Panc1 (cell line): ENCODE results near the gene TBC1D8B. TPM values are rescaled to one million over a fixed set of nuclear protein-coding genes. Genes with fewer than 3 reads are reported as not detected.

Experiments used
- ATAC-seq: fragments of 200-7000 bp; cut with Tn5 transposase; 2 replicates; pipeline ENCODE4 v1.9.1; 2020; ENCODE audit warnings: mild to moderate bottlenecking, moderate library complexity
- BruUV-seq: library from RNA; stranded (reverse); fragments of 400-500 nt; replicated peaks from 2 replicates; lab custom pipeline; 2021; lab: Mats Ljungman, UMichigan
- CTCF ChIA-PET: fragments of 300-600 bp; sonication (Branson Sonifier 250); formaldehyde crosslinking; loops from one replicate; lab custom pipeline; 2022; ENCODE audit warnings: antibody characterized with exemption; lab: Charles Lee
- POLR2A ChIA-PET: fragments of 300-600 bp; sonication (Branson Sonifier 250); formaldehyde crosslinking; loops from one replicate; lab custom pipeline; 2022; ENCODE audit warnings: antibody characterized with exemption; lab: Charles Lee
- DNase-seq: peaks from one replicate; pipeline ENCODE4 v3.0.0-alpha.2; 2010; ENCODE audit warnings: low read depth, low spot score
- H3K27ac ChIP-seq: 2 replicates; pipeline ENCODE4 v1.5.1; 2011; ENCODE audit warnings: mild to moderate bottlenecking, low read length, inconsistent platforms
- H3K27me3 ChIP-seq: fragments of 200-500 bp; sonication (Bioruptor generic); 2 replicates; pipeline ENCODE4 v1.6.0; 2014; ENCODE audit warnings: low read length, inconsistent platforms; ENCODE audit not compliant: control insufficient read depth, insufficient read depth
- H3K36me3 ChIP-seq: fragments of 200-500 bp; sonication (Bioruptor generic); 2 replicates; pipeline ENCODE4 v1.5.1; 2014; ENCODE audit warnings: inconsistent platforms, mild to moderate bottlenecking, low read length, moderate library complexity; ENCODE audit not compliant: control insufficient read depth, insufficient read depth
- H3K4me1 ChIP-seq: 2 replicates; pipeline ENCODE4 v1.5.1; 2011; ENCODE audit warnings: inconsistent platforms, mild to moderate bottlenecking, low read length, moderate library complexity; ENCODE audit not compliant: control insufficient read depth, insufficient read depth
- H3K4me3 ChIP-seq, 2 experiments: 2 replicates each; pipeline ENCODE4 v1.5.1; 2011 to 2012; ENCODE audit warnings: low read depth in 2 of 2, low read length in 2 of 2, mild to moderate bottlenecking in 2 of 2, inconsistent platforms in 1 of 2, moderate library complexity in 1 of 2
- H3K9me3 ChIP-seq: fragments of 200-500 bp; sonication (Bioruptor generic); 2 replicates; pipeline ENCODE4 v1.5.1; 2014; ENCODE audit warnings: low read depth, mild to moderate bottlenecking, inconsistent platforms, low read length, moderate library complexity; ENCODE audit not compliant: control insufficient read depth, insufficient read depth
- CTCF ChIP-seq: fragments of 450-650 bp; IDR thresholded peaks from 2 replicates; pipeline ENCODE4 v1.5.1; 2017; ENCODE audit warnings: mild to moderate bottlenecking
- POLR2AphosphoS5 ChIP-seq: IDR thresholded peaks from 2 replicates; pipeline ENCODE4 v1.6.1; 2012; ENCODE audit warnings: mild to moderate bottlenecking, low read depth, low read length, moderate library complexity
- REST ChIP-seq, 2 experiments: IDR thresholded peaks; 2 replicates each; pipeline ENCODE4 v1.6.1; 2011 to 2012; ENCODE audit warnings: low read depth in 2 of 2, control low read depth in 1 of 2, low read length in 1 of 2, mild to moderate bottlenecking in 1 of 2, moderate library complexity in 1 of 2; ENCODE audit not compliant: insufficient read depth in 1 of 2
- SIN3A ChIP-seq: IDR thresholded peaks from 2 replicates; pipeline ENCODE4 v1.6.1; 2012; ENCODE audit warnings: low read depth, mild to moderate bottlenecking, low read length, moderate library complexity, borderline replicate concordance; ENCODE audit not compliant: insufficient read depth
- TCF7L2 ChIP-seq: IDR thresholded peaks from 2 replicates; pipeline ENCODE4 v1.6.1; 2011; ENCODE audit warnings: mild to moderate bottlenecking, low read depth, low read length, inconsistent platforms
- in situ Hi-C: cut with HindIII; loops from 2 replicates; pipeline ENCODE4 v1.10.0; 2016; ENCODE audit warnings: low sequenced_read_pairs, low pct_unique_long_range_greater_than_20kb
- intact Hi-C: fragments of 100-400 bp; cut with micrococcal nuclease; formaldehyde crosslinking; loops from one replicate; pipeline ENCODE4 v1.10.0; 2022; ENCODE audit not compliant: unreplicated experiment
- total RNA-seq: library from RNA; stranded (reverse); gene quantifications from one replicate; pipeline ENCODE4 v1.2.1, GENCODE V29; 2021; ENCODE audit not compliant: unreplicated experiment

The TBC1D8B gene
- total RNA-seq, 1 experiment from 2014 or later = 8.9 TPM

- no TSS peak for BruUV-seq
- intact Hi-C loops = no loop called here
These were observed 97.4 kb downstream of the TBC1D8B start for GRCh38 chrX:106899841-106900240.

GRCh38 chrX:106901341-106901740 is 98.9 kb downstream of the TBC1D8B start:
- Histone ChIP-seq H3K4me1 (0 out of 2 replicates have a peak, but pooled peaks cover under 1% of the 10 kb centered on the region), H3K4me3 (no peak overlapping the region), H3K27ac (no peak overlapping the region), H3K27me3 (no peaks in the 10 kb centered on the region), H3K36me3 (no peaks in the 10 kb centered on the region), H3K9me3 (no peaks in the 10 kb centered on the region)
- TF ChIP-seq TCF7L2 (no peak), CTCF (no peak), SIN3A (no peak), REST (IDR thresholded peaks at IDR 0.05; ENCODE audit: insufficient read depth in 1 of 2, low read depth in 2 of 2, low read length in 1 of 2) (no peak), POLR2AphosphoS5 (no peak)
- intact Hi-C loops = no loop called here
- ChIA-PET POLR2A (no interaction called here), CTCF (interaction anchor here (0.9 kb wide), 1 partner anchor 49 kb away, joined by 3 read pairs; no protein-coding TSS in a partner anchor)
- ATAC-seq = no peak
- no TSS peak for BruUV-seq
- DNase-seq = no peak
- in situ Hi-C loops = no loop called here

More at GRCh38 chrX:106899841-106900240, 97.4 kb downstream of the TBC1D8B start:
- Histone ChIP-seq H3K27me3 (no peaks in the 10 kb centered on the region), H3K4me3 (no peak overlapping the region), H3K36me3 (no peaks in the 10 kb centered on the region), H3K27ac (no peak overlapping the region), H3K9me3 (no peaks in the 10 kb centered on the region), H3K4me1 (peaks cover 14% of the 10 kb centered on the region)
- ChIA-PET POLR2A (no interaction called here), CTCF (interaction anchor here (0.7 kb wide), 3 partner anchors 42 to 370 kb away, joined by 8 to 16 read pairs (median 15); no protein-coding TSS in a partner anchor)
- TF ChIP-seq POLR2AphosphoS5 (no peak), CTCF (no peak), TCF7L2 (no peak), REST (IDR thresholded peaks at IDR 0.05; ENCODE audit: insufficient read depth in 1 of 2, low read depth in 2 of 2, low read length in 1 of 2) (no peak), SIN3A (no peak)
- DNase-seq = no peak
- in situ Hi-C loops = no loop called here
- ATAC-seq = no peak
